HG02571 (cell line): ENCODE data around the gene BRSK2.

Experiments used
- ATAC-seq: cut with Tn5 transposase; IDR thresholded peaks from one replicate; pipeline ENCODE4 v1.9.1; 2021; ENCODE audit warnings: mild to moderate bottlenecking, moderate library complexity; ENCODE audit not compliant: unreplicated experiment

BRSK2 gene

DNA sequence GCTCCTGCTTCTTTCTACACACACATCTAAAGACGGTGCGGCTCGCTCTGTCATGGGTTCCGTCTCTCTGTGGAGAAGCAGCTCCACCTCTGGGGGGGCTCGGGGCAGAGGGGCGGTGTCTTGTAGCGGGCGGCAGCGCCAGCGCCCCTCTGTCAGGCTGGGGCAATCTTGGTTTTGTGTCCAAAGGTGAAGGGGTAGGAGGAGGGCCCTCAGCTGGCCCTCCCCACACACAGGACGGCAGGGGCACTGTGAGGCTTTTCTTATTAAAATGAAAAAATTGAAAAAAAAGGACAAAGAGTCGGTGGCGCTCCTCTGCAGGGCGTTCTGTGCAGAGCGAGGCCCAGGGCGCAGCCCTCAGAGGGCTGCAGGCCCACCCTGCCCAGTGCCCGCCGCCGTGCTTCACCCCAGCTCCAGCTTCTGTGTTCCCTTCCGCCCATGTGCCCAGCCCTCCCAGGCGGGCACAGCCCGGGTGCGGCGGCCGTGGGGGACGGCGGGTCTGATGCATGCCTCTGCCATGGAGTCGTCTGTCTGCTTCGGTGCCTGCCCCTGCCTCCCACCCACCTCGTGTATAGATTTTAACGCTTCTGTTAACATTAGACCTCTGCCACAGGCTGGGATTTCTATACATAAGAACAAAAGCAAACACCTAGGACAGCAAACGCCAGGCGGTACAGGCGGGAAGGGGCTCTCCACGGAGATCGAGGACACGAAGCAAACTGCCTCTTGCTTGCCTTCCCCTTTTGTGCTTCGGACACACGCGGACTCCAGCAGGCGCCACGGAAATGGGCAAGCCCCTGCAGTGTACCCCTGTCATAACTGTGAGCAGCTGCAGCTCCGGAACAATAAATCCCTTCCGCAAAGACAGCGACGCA is 72.3 kb downstream of the BRSK2 start:
- ATAC-seq = no peak

DNA sequence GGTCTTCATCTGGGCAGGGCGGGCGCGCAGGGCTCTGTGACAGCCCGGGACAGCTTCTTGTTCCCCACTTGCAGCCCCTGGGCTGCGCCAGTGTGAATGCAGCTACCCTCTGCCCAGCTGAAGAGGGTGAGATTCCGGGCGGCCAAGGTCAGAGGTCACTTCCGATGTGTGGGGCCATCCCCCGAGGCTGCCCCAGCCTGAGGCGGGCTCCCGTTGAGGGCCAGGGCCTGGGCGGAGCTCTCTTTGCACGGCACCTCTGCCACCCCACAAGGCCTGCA is 72.9 kb downstream of the BRSK2 start:
- no peak for ATAC-seq

DNA sequence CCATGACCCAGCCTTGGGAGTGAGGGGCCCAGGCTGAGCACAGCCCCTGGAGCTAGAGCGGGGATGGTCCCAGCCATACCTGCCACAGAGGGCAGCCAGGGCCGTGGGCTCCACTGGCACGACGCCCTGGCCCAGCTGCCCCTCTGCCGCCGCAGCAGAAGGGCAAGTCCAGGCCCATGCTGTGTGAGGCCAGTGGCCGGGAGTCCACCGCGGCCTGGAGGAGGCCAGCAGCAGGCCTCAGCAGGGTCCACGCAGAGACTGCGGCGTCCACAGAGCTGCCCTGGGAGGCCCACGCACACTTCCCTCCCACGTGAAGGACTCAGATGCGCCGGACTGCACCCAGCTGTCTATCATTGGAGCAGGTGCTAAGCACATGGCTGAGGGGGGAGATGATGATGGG is 73.3 kb downstream of the BRSK2 start:
- ATAC-seq = no peak

DNA sequence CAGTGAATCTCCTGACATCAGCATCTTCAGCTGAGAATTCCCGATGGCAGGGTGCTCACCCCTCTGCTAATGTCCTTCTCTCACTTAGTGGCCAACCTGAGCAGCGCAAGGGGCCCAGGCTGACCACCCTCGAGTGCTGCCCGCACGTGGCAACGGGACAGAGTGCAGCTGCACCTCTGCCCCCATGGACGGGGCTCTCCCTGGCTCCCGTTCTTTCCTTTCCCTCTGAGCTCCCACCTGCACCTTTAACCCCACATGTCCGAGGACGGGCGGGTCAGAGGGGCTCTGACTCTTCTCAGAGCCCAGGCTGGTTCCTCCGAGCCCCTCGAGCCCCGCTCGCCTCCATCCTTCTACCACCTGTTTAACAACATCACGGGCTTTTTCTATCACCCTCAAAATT is 77.0 kb downstream of the BRSK2 start:
- ATAC-seq = no peak

DNA sequence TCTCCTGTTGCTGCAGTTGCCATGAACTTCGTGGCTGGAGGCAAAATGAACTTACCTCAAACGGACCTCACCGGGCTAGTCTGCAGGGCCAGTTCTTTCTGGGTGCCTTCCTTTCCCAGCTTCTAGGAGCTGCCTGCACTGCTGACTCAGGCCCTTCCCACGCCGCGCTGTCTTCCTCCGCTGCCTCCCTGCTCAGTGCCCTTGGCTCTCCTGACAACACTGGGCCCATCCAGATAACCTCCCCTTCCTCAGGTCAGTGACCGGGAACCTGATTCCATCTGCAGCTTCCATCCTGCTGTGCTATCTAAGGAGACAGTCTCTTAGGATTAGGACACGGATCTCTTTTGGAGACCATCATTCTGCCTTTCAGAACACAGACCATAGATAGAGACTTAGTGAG is 77.5 kb downstream of the BRSK2 start:
- ATAC-seq = no peak

DNA sequence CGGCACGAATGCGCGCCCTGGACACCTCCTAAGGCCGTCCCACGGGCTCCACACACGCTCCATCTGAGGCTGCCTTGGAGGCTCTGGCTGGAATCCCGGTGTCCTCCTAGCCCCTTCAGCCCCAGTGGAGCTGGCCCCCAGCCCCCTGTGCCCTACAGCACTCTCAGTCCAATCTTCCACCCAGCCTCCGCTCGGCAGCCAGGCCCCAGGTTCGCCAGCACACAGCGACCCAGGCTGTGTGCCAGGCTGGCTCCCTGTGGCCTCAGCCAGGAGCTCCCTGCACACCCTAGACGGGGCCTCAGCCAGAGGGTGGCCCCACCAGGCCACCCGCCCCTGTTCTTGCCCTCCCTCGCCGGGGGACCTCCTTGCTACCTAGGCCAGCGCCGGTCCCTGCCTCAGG is 78.3 kb downstream of the BRSK2 start:
- ATAC-seq = no peak

DNA sequence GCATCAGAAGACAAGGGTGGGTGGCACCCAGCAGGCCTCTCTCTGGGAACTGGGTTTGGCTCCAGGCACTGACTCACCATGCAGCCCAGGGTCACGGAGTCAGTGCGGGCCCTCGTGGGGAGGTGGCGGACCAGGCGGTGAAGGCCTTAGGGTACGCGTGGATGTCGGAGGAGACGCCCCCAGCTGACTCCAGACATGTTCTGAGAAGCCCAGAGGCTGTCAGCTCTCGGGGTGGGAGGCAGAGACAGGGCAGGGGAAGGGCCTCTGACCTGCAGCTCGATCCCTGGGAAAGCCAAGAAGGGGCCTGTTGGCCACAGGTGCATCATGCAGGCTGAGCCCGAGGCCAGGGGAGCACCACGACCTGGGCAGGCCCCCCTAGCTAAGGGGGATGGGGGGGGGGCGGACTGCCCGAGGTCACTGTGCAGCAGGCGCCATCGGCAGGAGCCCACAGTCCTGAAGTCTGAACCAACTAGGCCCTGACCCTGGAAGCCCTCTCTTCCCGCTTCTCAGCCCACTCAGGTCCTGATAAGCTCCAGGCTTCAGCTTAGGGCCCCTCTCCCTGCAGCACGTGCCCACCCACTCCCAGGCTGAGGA is 78.8 kb downstream of the BRSK2 start:
- no peak for ATAC-seq

DNA sequence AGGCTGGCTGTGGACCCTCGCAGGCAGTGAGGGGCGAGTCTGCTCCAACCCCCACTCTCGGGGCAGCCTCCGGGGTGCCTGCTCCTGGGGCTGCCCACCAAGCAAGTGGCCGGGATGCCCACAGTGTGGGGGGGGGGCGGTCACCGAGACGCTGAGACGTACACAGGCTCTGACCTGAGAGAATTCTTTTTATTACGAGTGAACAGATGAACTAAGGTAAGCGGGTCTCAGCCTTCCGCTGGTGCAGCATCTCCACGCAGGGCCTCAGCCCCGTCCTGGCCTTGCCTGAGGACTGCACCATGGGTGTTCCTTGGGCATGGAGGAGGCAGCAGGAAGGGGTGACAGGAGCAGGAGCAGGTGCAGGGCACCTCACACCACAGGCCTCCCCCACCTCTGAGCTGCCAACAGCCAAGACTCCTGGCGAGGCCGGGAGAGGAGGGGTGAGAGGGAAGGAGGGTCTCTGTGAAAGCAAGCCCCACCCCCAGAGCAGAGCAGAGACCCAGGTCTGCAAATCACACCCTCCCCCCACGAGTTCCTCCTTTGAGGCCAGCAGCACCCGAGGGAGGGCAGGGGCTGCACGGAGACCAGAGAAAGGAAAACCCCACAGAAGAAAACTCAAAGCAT is 79.7 kb downstream of the BRSK2 start:
- no peak for ATAC-seq

DNA sequence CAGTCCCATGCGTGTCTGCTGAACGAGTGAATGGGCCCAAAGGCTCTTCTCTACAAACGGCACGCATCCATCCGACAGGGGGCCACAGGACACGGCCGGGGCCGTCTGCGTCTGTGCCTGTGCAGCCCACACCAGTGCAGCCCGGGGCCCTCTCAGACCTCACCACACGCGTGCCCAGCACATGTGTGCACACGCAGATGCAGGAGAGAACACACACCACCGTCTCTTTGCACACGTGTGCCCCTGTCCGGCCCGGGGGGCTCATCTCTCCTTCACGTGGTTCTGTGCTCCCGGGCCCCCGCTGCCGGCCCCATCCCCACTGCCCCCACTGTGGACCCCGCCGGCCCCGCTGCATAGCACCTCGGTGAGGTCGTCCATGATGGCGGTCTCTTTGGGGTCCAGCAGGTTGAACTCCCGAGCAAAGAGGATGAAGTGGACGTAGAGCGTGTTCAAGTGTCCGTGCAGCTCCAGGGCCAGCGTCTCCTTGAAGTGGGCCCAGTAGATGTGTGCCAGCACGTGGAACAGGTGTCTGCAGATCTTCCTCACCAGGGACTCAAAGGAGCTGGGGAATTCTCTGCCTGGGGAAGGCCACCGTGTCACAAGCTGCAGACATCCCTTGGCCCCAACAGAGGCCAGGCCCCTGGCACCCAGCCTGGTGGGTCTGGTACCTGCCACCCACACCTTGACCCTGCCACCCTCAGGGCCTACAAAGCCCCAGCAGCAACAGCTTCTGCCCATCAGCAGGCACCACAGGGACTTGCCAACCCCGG is 80.4 kb downstream of the BRSK2 start:
- ATAC-seq = no peak

DNA sequence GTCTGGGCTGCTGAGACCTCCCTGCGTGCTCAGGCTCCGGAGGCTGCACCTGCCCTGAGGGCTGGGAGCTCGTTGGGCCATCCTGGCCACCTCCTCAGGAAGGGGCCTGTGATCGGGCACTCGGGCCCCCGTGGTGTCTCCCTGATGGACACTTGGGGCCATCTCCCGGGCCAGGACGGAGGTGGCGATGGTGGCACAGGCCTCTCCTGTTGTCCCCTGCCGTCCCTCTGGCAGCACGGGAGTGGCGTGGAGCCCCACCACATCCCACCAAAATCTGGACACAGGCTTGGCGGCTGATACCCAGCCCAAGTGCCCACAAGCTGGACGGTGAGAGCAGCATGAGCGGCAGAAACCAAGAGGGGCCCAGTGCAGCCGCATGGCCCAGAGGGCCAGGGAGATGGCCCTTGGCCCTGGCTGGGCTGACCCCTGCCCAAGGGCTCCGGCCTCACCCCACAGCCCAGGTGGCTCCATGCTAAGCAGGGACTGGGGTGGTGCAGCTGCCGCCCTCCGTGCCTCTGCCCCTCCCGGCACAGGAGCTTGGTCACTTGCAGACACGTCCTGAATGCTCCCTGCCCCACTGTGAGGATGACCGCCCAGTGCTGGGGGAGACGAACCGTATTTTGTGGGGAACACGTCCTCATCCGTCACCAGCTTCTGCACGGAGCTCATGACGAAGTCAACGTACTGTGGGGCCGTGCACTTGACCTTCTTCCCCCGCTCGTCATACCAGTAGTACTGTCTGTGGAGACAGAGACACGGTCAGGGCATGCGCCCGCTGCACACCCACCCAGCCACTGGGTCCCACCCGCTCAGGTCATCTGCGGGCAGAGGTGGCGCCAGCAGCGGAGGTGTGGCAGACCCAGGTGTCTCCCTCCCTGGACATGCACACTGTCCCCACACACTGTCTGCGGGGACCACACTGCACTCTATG is 81.2 kb downstream of the BRSK2 start:
- ATAC-seq = no peak

DNA sequence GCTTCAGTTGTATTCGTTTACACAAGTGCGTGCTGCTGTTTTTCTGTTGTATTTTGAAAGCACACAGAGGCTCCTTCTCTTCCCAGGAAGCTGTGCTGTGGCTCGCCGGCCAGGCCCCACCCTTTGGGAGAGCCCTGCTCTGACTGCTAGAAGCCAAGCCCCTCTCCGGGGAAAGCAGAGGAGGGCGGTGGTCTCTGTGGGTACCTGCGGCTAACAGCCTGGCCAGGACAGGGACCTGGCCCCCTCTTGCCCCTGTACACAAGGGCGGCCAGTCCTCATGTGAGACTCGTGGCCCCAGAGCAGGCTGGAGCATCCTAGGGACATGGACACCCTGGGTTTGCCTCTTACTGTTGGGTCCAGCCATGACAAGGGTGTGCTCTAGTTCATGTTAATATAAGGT is 82.0 kb downstream of the BRSK2 start:
- ATAC-seq = no peak

DNA sequence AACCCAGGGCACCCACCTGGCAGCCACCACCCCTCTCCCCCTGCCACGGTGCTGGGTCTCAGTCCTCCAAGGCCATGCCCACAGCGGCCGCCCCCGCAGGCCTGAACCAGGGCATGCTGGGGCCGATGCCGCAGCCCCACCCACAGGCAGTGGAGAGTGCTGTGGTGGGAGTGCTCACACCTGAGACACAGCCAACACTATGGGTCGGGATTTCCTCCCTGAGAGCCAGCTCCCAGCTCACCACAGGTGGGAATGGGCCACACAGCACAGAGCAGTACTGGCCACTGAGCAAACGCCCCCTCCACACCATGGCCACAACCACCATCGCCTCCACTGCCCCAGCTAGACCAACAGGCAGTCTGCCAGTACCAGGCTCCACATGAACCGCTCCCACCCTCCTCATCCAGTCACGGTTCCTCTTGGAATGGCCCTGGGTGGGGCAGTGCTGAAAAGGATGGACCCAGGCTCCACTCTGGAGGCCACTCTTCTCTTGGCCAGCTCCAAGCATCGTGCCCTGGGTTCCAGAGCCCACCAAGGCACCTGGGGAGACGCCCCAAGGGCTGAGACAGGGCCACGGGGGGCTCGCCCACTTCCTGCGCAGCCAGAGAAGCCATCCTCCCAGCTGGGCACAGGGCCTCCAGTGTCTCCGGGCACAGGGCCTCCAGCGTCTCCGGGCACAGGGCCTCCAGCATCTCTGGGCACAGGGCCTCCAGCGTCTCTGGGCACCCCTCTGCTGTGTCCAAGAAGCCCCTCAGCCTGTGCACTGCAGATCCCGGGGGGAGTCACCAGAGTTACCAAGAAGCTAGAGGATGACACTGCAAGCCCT is 82.7 kb downstream of the BRSK2 start:
- ATAC-seq = no peak

DNA sequence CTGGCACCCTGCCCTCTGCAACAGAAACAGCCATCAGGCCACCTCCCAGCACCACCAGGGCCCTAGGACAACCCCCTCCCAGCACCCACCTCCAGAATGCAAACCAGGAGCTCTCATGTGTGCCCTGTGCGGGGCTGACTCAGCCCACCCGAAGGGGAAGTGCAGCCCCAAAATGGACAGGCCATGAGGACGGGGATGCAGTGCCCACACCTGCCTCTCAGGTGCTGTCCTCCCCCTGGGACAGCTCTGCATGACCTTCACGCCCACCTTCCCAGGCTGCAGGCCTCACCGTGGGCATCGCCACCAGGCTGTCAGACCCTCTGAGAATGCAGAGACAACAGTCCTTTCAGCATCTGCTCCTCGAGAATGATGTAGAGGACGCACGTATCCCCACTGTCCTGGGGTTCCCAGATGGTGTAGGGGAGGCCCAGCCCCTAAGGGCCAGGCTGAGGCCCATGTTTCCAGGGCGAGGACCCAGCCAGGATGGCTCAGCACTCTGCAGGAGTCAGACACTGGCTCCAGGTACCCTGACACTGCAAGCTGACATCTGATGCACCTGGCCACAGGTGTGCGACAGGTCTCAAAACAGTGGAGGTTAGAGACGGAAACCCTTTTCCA is 83.4 kb downstream of the BRSK2 start:
- ATAC-seq = no peak

DNA sequence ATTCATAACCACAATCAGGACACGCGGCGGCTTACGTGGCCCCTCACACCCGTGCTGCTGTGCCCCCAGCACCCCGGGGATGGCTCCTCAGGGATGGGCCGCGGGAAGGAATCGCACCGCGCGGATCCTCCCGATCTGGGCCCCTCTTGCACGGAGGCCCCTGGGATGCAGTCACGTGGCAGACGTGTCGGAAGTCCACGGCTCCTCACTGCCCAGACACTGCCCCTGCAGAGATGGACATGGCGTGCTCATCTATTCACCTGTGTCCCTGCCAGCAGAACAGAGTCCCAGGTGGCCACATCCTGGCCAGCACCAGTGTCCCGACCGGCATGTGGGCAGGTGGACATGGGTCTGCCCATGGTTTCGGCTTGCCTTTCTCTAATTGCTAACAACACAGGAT is 84.1 kb downstream of the BRSK2 start:
- ATAC-seq = no peak

DNA sequence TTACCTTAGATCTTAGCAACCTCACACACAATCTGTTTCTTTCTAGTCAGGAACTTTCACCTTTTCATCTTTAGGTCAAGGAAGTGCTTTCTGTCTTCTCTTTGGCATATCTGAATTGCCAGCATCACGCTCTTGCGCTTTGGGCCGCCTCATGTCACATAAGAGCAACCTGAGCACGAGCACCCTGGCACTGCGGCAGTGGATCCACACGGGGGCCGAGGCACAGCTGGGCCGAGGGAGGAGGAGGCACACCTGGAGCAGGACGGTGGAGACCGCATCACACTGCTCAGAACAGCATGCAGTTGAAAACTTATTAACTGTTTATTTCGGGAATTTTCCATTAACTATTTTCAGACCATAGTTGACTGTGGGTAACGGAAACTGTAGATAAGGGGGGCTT is 86.1 kb downstream of the BRSK2 start:
- ATAC-seq = no peak

DNA sequence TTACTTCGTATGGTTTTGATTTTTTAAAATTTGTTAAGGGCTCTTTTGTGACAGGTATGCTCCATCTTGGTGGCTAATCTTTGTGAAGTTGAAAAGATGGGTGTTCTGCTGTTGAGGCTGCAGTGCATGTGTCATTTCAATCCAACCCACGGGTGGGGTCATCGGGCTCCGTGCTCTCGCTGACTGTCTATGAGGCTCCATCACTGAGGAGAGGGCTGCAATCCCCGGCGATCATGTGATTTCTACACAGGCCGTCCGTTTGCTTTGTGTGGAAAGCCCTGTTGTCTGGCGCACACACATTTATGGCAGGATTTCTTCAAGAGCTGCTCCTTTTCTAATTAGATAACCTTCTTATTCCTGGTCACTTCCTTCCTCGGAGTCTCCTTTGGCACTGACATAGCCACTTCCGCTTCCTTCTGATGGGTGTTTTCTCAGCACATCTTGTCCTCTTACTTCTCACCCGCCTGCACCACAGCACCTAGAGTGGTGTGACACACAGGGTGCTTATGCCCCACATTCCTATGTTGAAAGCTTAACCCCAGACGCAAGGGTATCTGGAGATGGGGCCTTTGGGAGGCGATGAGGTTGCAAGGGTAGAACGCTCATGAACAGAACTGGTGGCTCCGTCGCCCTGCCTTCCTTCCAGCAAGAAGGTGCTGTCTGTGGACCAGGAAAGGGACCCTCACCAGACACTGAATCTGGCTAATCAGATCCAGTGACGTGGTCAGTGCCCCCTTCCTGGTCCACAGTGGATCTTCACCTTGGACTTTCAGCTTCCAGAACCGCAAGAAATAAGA is 87.4 kb downstream of the BRSK2 start:
- no peak for ATAC-seq

DNA sequence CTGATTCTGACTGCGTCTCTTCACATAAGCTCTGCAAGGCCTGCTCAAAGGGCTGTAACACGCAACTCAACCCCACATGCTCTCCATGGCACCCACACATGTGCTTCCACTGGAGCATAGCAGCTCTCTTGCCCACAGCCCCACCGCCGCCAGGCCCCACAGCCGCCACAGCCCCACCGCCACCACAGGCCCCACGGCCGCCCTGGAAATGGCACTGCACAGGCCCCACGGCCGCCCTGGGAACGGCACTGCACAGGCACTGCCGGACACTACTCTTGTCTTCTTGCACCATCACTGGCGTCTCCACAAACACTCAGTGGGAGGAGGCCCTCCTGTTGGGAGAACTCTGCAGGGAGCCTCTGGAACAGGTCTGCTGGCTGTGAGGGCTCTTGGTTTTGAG is 88.3 kb downstream of the BRSK2 start:
- ATAC-seq = no peak

DNA sequence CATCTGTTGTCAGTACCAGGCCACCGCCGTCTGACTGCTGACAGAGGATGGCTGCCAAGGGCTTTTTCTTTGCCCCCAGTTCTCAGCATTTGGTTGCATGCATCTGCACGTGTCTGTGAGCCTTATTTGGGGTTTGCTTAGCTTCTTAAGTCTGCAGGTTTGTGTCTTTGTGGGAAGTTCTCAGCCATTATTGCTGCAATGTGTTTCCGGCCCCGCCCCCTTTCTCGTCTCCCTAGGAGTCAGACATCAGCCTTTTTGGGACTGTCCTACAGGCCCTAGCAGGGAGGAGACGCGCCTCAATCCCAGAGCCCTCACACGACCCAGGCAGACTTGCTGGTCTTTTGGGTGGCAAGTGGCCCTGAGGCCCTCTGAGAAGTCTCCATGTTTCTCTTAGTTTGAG is 88.8 kb downstream of the BRSK2 start:
- no peak for ATAC-seq
